Mesothelial cell of epicardium (in vitro differentiated cells): ENCODE measurements around the gene TXNDC15. TPM values are rescaled to one million over a fixed set of nuclear protein-coding genes. Genes with fewer than 3 reads are reported as not detected.
"Not testable (repeated sequence)": the region's sequence is repeated elsewhere in the genome, so short reads cannot be mapped to it uniquely, and the experiment has no call there.

Experiments used
- DNase-seq, 2 experiments: peaks; one replicate each; pipeline ENCODE4 v3.0.0; 2021; ENCODE audit warnings: low spot score in 2 of 2; ENCODE audit not compliant: unreplicated experiment in 2 of 2
- H3K27ac Mint-ChIP-seq: 2 replicates; pipeline ENCODE4 v1.8.0; 2021; ENCODE audit warnings: mixed read lengths
- H3K27me3 Mint-ChIP-seq: 2 replicates; pipeline ENCODE4 v1.8.0; 2021; ENCODE audit warnings: low read depth, mixed read lengths
- H3K36me3 Mint-ChIP-seq: 2 replicates; pipeline ENCODE4 v1.8.0; 2021; ENCODE audit warnings: mixed read lengths
- H3K4me1 Mint-ChIP-seq: 2 replicates; pipeline ENCODE4 v1.8.0; 2021; ENCODE audit warnings: mixed read lengths
- H3K4me3 Mint-ChIP-seq: 2 replicates; pipeline ENCODE4 v1.8.0; 2021; ENCODE audit warnings: mild to moderate bottlenecking, moderate library complexity, mixed read lengths
- H3K9me3 Mint-ChIP-seq: 2 replicates; pipeline ENCODE4 v1.8.0; 2021; ENCODE audit warnings: mixed read lengths
- total RNA-seq: library from RNA; stranded (reverse); gene quantifications from 3 replicates; pipeline ENCODE4 v1.2.1, GENCODE V29; 2021
- TF ChIP-seq, protein P1 (sequence below): fragments of 200-600 bp; sonication (generic); IDR thresholded peaks from one replicate; pipeline ENCODE4 v1.5.0; 2021; ENCODE audit warnings: antibody characterized with exemption; ENCODE audit not compliant: unreplicated experiment

Gene TXNDC15
- total RNA-seq, 1 donor from 2014 or later: 48.9 TPM

GRCh38 chr5:134893748-134894505 is 19.8 kb downstream of the TXNDC15 start:
- no peak overlapping the region for H3K27ac Mint-ChIP-seq
- DNase-seq: no peak
- H3K27me3 Mint-ChIP-seq: no peaks in the 10 kb centered on the region
- no peak overlapping the region for H3K4me3 Mint-ChIP-seq
- no peaks in the 10 kb centered on the region for H3K4me1 Mint-ChIP-seq
- peaks cover 7% of the 10 kb centered on the region for H3K9me3 Mint-ChIP-seq
- H3K36me3 Mint-ChIP-seq: peaks cover 44% of the 10 kb centered on the region
- TF ChIP-seq, protein P1, sequence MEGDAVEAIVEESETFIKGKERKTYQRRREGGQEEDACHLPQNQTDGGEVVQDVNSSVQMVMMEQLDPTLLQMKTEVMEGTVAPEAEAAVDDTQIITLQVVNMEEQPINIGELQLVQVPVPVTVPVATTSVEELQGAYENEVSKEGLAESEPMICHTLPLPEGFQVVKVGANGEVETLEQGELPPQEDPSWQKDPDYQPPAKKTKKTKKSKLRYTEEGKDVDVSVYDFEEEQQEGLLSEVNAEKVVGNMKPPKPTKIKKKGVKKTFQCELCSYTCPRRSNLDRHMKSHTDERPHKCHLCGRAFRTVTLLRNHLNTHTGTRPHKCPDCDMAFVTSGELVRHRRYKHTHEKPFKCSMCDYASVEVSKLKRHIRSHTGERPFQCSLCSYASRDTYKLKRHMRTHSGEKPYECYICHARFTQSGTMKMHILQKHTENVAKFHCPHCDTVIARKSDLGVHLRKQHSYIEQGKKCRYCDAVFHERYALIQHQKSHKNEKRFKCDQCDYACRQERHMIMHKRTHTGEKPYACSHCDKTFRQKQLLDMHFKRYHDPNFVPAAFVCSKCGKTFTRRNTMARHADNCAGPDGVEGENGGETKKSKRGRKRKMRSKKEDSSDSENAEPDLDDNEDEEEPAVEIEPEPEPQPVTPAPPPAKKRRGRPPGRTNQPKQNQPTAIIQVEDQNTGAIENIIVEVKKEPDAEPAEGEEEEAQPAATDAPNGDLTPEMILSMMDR: no peak

- peaks cover 16% of the 10 kb centered on the region for H3K36me3 Mint-ChIP-seq
- no peak for DNase-seq
- H3K4me1 Mint-ChIP-seq: peaks cover 7% of the 10 kb centered on the region
- H3K4me3 Mint-ChIP-seq: no peak overlapping the region
- peak overlapping the region; percentile 34 for H3K27ac Mint-ChIP-seq
- no peaks in the 10 kb centered on the region for H3K9me3 Mint-ChIP-seq
- no peaks in the 10 kb centered on the region for H3K27me3 Mint-ChIP-seq
- TF ChIP-seq, protein P1: no peak
Measured at GRCh38 chr5:134902071-134902801, 28.1 kb downstream of the TXNDC15 start.

DNA sequence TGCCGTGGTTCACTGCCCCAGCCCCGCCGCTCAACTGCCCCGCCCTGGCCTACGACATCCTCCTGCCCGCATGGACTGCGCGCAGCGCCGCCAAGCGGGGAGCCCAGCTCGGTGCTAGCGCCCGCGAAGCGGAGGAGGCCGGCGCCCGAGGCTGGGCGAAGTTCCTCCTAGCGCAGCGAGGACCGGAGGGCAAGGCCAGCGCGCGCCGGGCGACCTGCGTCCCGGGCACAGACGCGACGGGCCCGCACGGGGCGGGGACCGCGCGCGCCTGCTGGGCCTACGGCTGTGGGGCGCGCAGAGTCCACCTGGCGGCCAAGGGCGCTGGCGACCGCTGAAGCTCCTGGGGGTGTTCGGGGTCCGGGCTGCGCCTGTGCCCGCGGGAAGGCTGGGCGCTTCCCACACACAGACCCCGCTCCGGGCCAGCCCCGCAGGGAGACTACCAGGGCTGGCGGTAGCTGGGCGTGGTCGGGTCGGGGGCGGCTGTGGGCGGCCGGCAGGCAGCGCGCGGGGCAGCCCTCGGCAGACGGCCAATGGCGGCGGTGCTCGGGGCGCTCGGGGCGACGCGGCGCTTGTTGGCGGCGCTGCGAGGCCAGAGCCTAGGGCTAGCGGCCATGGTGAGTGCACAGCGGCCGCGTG is 30.6 kb downstream of the TXNDC15 start, which contains the start of gene PCBD2:
TSS of gene PCBD2 (plus strand) at position 522 of the 636 bp plus-strand sequence. CDS start at position 531, 9 bp downstream.
- H3K9me3 Mint-ChIP-seq: no peaks in the 10 kb centered on the region
- peak within 1 kb of the TSS; percentile 93 for H3K4me3 Mint-ChIP-seq
- H3K27ac Mint-ChIP-seq: peak within 1 kb of the TSS; percentile 98
- TF ChIP-seq, protein P1: peak; percentile 74
- H3K36me3 Mint-ChIP-seq: peaks cover 10% of the 10 kb centered on the region
- H3K27me3 Mint-ChIP-seq: no peaks in the 10 kb centered on the region
- peaks cover 18% of the 10 kb centered on the region for H3K4me1 Mint-ChIP-seq
- DNase-seq: peak; percentile 78 to 90

DNA sequence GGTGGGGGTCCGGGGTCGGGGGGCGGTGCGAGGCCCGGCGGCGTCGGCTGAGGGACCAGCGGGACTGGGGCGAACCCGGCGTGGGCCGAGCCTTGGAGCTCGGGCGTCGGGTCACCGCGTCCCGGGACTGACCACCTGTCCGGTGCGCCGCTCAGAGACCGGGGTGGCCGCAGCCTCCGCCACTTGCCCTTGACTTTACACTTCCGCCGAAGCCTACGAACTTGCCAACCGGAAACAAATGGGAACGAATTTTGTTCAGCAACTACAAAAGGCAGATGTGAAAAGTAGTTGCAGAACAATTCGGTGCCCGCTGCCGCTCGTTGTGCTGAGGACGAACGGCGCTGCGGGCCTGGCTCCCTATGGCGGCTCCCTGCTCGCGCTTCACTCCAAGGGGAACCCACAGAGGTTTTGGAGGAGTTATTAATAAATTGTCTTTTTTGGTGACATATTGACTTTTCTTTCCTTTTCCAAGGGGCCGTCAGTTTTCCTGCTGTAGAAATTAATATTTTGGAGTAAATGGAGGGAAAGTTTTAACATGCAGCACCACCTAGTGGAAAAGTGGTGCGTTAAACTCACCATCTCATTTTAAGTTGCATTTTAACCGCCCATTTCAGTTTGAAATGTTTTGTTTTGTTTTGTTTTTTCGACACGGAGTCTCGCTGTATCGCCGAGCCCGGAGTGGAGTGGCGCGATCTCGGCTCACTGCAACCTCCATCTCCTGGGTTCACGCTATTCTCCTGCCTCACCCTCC is 31.2 kb downstream of the TXNDC15 start:
- DNase-seq: peak in 1 of 2 experiments; percentile 67
- Mint-ChIP-seq H3K27ac (peak overlapping the region; percentile 98), H3K4me1 (peaks cover 23% of the 10 kb centered on the region), H3K36me3 (peaks cover 6% of the 10 kb centered on the region), H3K4me3 (peak overlapping the region; percentile 93), H3K9me3 (no peaks in the 10 kb centered on the region), H3K27me3 (no peaks in the 10 kb centered on the region)
- TF ChIP-seq, protein P1: peak; percentile 88

GRCh38 chr5:134906811-134907210 is 32.6 kb downstream of the TXNDC15 start:
- peak overlapping the region; percentile 41 for H3K4me3 Mint-ChIP-seq

GRCh38 chr5:134910752-134911151 is 36.6 kb downstream of the TXNDC15 start:
- not testable (repeated sequence) for DNase-seq, H3K36me3 Mint-ChIP-seq, H3K9me3 Mint-ChIP-seq, H3K27me3 Mint-ChIP-seq, H3K4me3 Mint-ChIP-seq, H3K27ac Mint-ChIP-seq
- peaks cover 25% of the 10 kb centered on the region for H3K4me1 Mint-ChIP-seq

More at GRCh38 chr5:134906811-134907210, 32.6 kb downstream of the TXNDC15 start:
- Mint-ChIP-seq H3K27me3 (no peaks in the 10 kb centered on the region), H3K9me3 (no peaks in the 10 kb centered on the region), H3K27ac (peak overlapping the region; percentile 87), H3K4me1 (peaks cover 27% of the 10 kb centered on the region), H3K36me3 (peaks cover 8% of the 10 kb centered on the region)
- no peak for DNase-seq
- TF ChIP-seq, protein P1: no peak
